GM18507 (cell line): ENCODE results near the gene WWOX.

Source experiments
- DNase-seq: peaks from one replicate; pipeline ENCODE4 v3.0.0; 2011; ENCODE audit warnings: low read depth; ENCODE audit not compliant: insufficient read length; ENCODE audit errors: extremely low spot score
- FAIRE-seq: peaks from 2 replicates; lab custom pipeline; 2011; peaks lifted over from hg19 to GRCh38; lab: Jason Lieb, UNC

Gene WWOX

GRCh38 chr16:79007614-79008013 lies 908.2 kb downstream of the WWOX start:
- DNase-seq (no peak), FAIRE-seq (no peak)

DNA sequence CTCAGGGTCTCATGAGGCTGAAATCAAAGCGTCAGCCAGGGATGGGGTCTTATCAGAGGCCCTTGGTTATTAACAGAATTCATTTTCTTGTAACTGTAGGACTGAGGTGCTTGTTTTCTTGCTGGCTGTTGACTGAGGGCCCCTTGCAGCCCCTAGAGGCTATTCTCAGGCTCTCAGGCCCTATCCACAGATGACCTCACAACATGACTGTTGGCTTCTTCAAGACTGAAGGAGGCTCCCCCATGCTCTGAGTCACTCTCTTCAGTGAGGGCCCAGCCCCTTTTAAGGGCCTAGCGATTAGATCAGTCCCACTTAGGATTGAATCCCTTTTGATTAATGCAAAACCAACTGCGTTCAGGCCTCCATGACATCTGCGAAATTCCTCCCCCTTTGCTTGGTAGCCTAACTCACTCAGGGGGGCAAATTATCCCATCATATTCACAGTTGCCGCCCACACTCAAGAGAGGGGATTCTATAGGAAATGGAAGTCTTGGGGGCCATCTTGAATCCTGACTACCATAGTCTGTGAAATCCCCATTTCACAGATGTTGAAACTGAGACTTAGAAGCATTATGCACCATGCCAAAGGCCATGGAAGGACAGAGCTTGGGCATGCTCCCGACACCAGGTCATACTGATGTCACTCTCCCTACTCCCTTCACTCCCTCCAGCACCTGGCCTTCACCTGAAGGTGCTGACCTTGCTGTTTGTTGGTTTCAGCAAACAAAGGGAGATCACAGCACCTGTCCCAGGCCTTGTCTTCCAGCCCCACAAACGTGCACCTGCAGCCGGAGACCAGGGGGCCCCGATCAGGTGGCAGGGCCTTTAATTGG lies 908.8 kb downstream of the WWOX start:
- DNase-seq (no peak), FAIRE-seq (no peak)

DNA sequence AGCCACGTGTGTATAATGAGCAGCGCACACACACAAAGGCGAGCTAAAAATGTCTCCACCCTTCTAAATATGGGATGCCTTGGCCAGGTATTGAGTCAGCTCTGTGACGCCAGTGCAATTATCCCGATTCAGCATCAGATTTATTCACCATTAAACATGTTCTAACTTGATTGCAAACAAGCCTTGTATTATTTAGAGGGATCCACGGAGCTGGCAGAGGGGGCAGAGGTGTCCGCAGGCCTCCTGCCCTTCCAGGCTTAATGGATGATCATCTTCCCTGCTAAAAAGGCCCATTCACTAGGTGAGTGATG lies 909.4 kb downstream of the WWOX start:
- DNase-seq (no peak), FAIRE-seq (no peak)

GRCh38 chr16:79009896-79010295 lies 910.4 kb downstream of the WWOX start:
- no peak for FAIRE-seq

GRCh38 chr16:79011282-79011681 lies 911.8 kb downstream of the WWOX start:
- FAIRE-seq (no peak), DNase-seq (no peak)

More at GRCh38 chr16:79009896-79010295, 910.4 kb downstream of the WWOX start:
- no peak for DNase-seq

GRCh38 chr16:79012671-79013434 lies 913.4 kb downstream of the WWOX start:
- FAIRE-seq (no peak), DNase-seq (no peak)

DNA sequence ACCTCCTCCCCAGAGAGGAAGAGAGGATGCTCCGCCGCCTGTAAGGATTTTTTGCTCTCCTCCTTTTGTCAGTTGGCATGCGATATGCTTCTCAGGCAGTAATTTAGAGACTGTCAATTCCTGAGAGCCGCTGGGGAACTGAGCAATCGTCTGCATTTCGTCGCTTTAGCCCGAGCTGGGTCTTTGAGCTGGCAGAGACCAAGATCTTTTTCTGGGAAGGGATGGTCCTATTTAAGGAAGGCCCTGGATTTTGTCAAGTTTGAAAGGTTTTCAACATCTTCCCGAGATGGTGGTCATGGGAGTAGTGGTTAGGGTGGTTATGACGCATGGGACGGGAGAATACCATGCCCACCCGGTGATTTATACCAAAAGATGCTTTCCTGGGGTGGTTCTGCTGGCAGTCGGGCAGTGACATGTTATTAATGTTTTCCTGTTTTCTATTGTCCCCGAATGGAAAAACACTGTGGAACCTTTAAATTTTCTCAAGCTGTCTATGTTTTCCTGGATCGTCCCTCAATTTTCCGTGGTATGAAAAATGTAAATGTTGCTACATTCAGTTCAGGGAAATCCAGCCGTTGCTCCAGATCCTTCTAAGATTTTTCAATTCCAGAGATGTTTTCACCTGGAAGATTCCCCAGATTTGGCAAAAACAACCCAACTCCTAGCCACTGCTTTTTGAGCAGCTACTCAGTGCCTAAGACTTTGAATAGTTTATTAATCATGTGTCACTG lies 914.6 kb downstream of the WWOX start:
- DNase-seq (no peak), FAIRE-seq (no peak)

DNA sequence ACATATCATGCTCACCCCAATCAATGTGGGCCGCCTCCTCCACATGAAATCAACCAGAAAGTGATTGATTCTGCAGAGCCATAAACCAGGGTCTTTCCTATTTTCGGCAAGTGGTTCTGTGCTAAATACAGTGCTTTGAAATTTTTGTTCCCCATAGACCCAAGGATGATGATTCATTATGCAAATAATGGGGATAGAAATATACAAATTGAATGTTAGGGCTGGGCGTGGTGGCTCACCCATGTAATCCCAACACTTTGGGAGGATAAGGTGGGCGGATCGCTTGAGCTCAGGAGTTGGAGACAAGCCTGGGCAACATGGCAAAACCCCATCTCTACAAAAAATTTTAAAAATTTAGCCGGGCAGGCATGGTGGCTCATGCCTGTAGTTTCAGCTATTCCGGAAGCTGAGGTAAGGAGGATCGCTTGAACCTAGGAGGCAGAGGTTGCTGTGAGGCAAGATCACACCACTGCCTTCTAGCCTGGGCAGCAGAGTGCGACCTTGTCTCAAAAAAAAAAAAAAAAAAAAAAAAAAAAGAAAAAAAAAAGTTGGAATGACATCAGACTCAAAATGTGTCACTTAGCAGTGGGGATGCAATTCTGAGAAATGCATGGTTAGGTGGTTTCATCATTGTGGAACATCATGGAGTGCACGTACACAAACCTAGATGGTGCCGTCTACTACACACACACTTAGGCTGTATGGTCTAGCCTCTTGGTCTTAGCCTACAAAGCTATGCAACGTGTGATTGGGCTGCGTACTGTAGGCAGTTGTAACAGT lies 919.4 kb downstream of the WWOX start:
- no peak for DNase-seq
- no peak for FAIRE-seq

DNA sequence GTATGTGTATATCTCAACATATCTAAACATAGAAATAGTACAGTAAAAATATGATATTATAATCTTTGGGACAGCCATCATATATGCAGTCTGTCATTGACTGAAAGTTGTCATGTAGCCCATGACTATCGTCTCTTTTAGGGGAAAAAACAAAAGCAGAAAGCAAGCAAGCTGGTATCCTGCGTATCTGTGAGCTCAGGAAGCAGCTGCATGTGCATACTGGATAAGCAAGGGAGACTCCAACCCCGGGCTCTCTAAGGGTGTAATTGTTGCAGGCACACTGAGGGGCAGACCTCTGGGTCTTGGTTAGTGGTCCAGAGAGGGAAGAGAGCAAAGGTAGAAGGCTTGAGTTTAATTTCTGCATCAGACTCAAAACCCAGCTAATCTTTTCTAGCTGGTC lies 920.0 kb downstream of the WWOX start:
- no peak for DNase-seq
- FAIRE-seq = no peak

- FAIRE-seq = no peak
- no peak for DNase-seq
Measured at GRCh38 chr16:79021991-79022630, 922.7 kb downstream of the WWOX start.

DNA sequence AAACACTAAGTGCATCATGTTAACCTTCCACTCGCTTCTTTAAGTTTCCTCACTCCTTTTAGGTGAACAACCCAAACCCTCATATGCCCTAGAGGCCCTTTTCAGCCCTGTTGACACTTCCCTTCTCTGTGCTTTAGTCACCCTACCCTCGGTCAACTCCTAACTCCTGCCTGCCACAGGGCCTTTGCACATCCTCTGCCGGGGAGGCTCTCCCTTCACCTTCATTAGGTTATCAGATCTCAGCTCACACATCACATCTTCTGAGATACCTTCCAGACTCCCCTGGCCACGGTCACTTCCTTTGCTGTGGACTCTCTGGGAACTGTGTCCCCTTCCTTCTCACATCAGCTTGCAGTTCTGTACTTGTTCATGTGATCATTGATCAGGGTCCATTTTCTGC lies 926.7 kb downstream of the WWOX start:
- no peak for DNase-seq
- no peak for FAIRE-seq

- FAIRE-seq (no peak), DNase-seq (no peak)
Measured at GRCh38 chr16:79036541-79036940, 937.1 kb downstream of the WWOX start.

DNA sequence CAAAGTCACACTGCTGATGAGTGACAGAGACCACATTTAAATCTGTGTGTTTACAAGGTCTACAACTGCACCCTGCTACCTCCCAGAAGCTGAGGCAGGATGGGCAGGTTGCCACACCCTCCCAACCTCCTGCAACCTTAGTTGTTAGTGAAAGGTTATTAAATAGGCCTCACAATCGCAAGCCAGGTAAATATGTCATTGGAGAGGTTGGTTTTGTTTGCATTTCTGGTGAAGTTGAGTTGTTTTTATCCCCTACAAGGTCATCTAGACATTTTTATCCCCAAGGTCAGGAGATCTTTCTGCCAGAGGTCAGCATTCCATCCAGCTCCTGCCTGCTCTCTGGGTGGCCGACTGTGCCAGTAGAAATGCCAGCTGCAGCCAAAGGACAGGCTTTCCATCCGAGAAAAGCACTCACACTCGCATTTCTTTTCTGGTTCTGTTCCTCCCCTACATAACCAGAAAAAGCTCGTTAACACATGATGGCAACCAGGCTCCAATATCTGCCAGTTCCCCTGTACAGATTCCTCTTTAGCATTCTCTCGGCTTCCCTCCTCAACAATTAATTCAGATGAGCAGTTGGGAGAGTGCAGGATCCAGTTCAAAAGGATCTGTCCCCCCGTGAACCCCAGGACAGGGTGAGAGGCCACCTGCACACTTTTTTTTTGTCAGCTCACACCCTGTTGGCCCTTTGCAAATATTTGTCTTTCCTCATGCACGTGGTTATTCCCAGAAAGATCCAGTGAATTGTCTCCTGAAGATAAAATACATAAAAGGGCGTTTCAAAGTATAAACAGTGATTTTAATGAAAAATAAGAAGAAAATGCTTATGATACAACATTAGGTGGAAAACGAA lies 938.3 kb downstream of the WWOX start:
- FAIRE-seq (no peak), DNase-seq (no peak)

DNA sequence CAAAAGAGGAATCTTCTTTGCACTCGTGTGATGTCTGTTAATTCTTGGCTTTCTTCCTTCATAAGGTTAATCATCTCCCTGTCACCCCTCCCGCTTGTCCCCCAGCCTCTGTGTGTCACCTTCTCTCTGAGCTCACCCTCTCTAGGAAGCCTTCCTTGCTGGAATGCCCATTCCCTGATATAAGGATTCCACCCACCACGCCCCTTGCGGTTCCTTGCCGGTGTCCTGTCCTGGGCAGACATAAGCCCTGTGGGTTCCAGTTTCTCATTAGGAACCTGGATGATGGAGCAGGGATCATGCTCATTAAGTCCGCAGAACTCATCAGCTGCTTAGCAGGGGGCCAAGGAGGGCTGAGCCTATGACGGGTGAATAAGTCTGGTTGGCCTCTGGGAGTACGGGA lies 941.8 kb downstream of the WWOX start:
- no peak for FAIRE-seq
- DNase-seq = no peak

DNA sequence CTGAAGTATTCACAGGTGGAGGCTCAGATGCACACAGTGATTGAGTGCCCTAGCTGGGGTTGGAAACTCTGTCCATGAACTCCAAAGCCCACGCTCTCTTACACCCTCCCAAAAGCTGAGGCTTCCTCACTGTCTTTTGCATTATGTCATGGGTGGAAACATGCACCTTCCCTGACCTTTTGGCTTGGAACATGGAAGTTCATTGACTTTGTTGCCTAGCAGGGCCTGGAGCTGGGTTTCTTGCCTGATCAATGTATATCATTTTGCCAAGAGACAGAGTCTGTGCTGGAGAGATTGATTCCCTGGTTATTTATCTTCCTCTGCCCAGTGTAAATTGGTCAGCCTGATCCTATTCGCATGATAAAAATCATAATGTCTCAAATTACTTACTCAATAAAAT lies 942.7 kb downstream of the WWOX start:
- DNase-seq = no peak
- FAIRE-seq = no peak

DNA sequence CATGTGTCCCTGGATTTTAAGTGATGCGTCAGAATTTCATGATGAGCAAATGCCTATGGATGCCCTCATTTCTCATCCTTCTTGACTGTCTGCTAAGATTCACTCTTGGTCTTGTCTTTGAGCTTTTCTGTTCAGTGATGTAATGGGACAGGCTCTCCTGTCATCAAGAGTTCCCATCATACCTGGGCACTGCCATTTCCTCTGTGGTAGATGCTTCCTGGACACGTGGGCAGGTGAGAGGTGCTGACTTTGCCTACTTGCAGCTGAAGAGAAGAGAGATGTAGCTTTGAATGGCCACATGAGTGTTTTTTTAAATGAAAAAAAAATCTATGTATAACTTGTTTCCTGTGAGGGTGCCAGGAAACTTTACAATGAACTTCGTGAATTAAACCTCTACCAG lies 943.4 kb downstream of the WWOX start:
- FAIRE-seq (no peak), DNase-seq (no peak)

DNA sequence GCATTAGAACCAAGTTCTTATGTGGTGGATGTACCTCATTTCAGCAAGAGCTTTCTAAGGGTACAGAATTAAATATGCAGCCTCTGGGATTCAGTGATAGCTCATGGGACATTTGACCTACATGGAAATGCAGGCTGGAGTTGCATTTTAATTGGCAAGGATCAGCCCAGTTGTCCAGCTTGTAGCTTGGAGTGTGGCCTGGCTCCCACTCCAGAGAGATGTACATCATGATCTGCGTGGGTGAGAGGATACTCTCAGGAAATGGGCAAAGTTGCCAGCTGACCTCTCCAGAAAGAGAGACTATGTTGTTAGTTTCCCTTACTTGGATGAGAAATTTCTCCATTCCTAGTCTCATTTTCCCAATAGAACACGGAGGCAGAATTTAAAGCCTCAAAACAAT lies 945.7 kb downstream of the WWOX start:
- FAIRE-seq (no peak), DNase-seq (no peak)

DNA sequence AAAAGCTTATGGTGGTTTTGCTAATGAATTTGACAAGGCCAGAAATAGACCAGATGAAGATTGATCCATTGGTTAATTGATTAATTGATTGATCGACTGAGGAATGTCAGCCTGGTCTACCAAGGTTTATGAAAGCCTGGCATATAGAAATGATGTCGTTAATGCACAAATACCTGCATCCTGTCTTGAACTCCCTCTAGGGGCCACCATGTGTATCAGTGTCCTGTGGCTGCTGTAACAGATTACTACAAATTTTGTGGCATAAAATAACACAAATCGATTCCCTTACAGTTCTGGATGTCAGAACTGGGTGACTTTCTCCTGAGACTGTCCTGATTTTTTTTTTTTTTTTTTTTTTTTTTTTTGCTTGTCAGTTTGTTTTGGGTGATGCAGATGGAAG lies 947.9 kb downstream of the WWOX start:
- no peak for DNase-seq
- peak; percentile 61 for FAIRE-seq
